SH-SY5Y (cell line): Measurements from ENCODE around the gene EVA1C.

Source experiments
- GATA2 ChIP-seq: IDR thresholded peaks from 2 replicates; pipeline ENCODE4 v1.6.1; 2011; ENCODE audit warnings: mild to moderate bottlenecking, low read depth, low read length
- GATA3 ChIP-seq: IDR thresholded peaks from 2 replicates; pipeline ENCODE4 v1.6.1; 2011; ENCODE audit warnings: low read depth, mild to moderate bottlenecking, low read length, moderate library complexity

GRCh38 chr21:32467291-32467690 lies 54.8 kb downstream of the EVA1C start:
- TF ChIP-seq GATA2 (no peak), GATA3 (no peak)
